Measurements from ENCODE around the gene ZSCAN30.
A peak's percentile ranks its signal among the peaks of the same experiment; 100 is the strongest.

The ZSCAN30 gene

GRCh38 chr18:35278969-35279368, 11.1 kb downstream of the ZSCAN30 start:
- DNase-seq (ENCODE audit: low read depth in 2 of 2), result no peak

- DNase-seq (ENCODE audit: low read depth in 2 of 2), result no peak
Observed at GRCh38 chr18:35278085-35278484, 11.9 kb downstream of the ZSCAN30 start.

GRCh38 chr18:35277633-35278032, 12.4 kb downstream of the ZSCAN30 start:
- no peak for DNase-seq (ENCODE audit: low read depth in 2 of 2)

- DNase-seq (ENCODE audit: low read depth in 2 of 2), result no peak
Observed at GRCh38 chr18:35276267-35276666, 13.8 kb downstream of the ZSCAN30 start.

GRCh38 chr18:35271656-35272055, 18.4 kb downstream of the ZSCAN30 start:
- no peak for DNase-seq (ENCODE audit: low read depth in 2 of 2)

GRCh38 chr18:35268821-35269220, 21.2 kb downstream of the ZSCAN30 start:
- no peak for DNase-seq (ENCODE audit: low read depth in 2 of 2)

- no peak for DNase-seq (ENCODE audit: low read depth in 2 of 2)
Observed at GRCh38 chr18:35267809-35268208, 22.2 kb downstream of the ZSCAN30 start.

GRCh38 chr18:35267161-35267651, 22.8 kb downstream of the ZSCAN30 start:
- peak; percentile 49 to 51 for DNase-seq (ENCODE audit: low read depth in 2 of 2)

GRCh38 chr18:35264409-35264808, 25.6 kb downstream of the ZSCAN30 start:
- DNase-seq (ENCODE audit: low read depth in 2 of 2), result no peak

GRCh38 chr18:35256947-35257346, 33.1 kb downstream of the ZSCAN30 start:
- no peak for DNase-seq (ENCODE audit: low read depth in 2 of 2)

GRCh38 chr18:35253655-35254287, 36.3 kb downstream of the ZSCAN30 start:
- DNase-seq (ENCODE audit: low read depth in 2 of 2), result no peak

GRCh38 chr18:35252466-35252865, 37.6 kb downstream of the ZSCAN30 start:
- DNase-seq (ENCODE audit: low read depth in 2 of 2), result no peak

- no peak for DNase-seq (ENCODE audit: low read depth in 2 of 2)
Observed at GRCh38 chr18:35248429-35248828, 41.6 kb downstream of the ZSCAN30 start.

GRCh38 chr18:35247412-35248249, 42.4 kb downstream of the ZSCAN30 start:
- no peak for DNase-seq (ENCODE audit: low read depth in 2 of 2)

GRCh38 chr18:35246831-35247230, 43.2 kb downstream of the ZSCAN30 start:
- DNase-seq (ENCODE audit: low read depth in 2 of 2), result no peak

- no peak for DNase-seq (ENCODE audit: low read depth in 2 of 2)
Observed at GRCh38 chr18:35245719-35246317, 44.2 kb downstream of the ZSCAN30 start.

- no peak for DNase-seq (ENCODE audit: low read depth in 2 of 2)
Observed at GRCh38 chr18:35244671-35245070, 45.4 kb downstream of the ZSCAN30 start.

GRCh38 chr18:35242426-35242825, 47.6 kb downstream of the ZSCAN30 start:
- DNase-seq (ENCODE audit: low read depth in 2 of 2), result no peak

- no peak for DNase-seq (ENCODE audit: low read depth in 2 of 2)
Observed at GRCh38 chr18:35241448-35241804, 48.6 kb downstream of the ZSCAN30 start.

GRCh38 chr18:35240664-35241447, 49.2 kb downstream of the ZSCAN30 start, which contains the start of gene ZNF397:
Gene ZNF397, plus strand, starts transcription at chr18:35241034. Its CDS starts 1,437 bp downstream, at chr18:35242471.
- peak; percentile 91 to 92 for DNase-seq (ENCODE audit: low read depth in 2 of 2)

GRCh38 chr18:35239314-35239713, 50.7 kb downstream of the ZSCAN30 start:
- DNase-seq (ENCODE audit: low read depth in 2 of 2), result no peak

All from stimulated activated CD8-positive, alpha-beta memory T cell treated with anti-CD3 and anti-CD28 coated beads, Interleukin-7, amount 100 ng/mL, for 1 hour (primary cell).